ENCODE measurements around the gene WFDC10A.
"Not testable (repeated sequence)": the region's sequence is repeated elsewhere in the genome, so short reads cannot be mapped to it uniquely, and the experiment has no call there.

WFDC10A gene

DNA sequence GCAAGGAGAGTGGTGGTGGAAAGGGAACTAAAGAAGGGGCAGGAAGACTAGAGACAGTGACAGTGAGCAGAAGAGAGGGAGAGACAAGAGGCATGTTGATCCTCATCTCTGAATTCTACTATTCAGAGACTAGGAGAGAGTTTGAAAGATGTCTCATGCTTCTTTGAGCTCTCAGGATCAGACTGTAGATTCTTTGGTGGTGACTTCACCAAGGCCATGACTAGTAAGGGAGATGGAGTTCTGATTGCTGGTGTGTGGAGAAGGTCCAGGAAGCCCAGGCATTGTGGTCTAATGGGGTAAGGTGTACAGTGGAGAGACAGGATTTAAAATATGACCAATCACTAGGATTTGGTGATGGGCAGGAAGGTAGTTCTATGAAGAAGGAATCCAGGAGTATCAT, 832 bp downstream of the WFDC10A start:
- no peak for ATAC-seq
- Mint-ChIP-seq H3K9me3 (peaks cover 1% of the 10 kb centered on the region), H3K4me1 (peaks cover 4% of the 10 kb centered on the region), H3K4me3 (no peak overlapping the region), H3K27ac (no peak overlapping the region), H3K36me3 (no peaks in the 10 kb centered on the region), H3K27me3 (peaks cover 38% of the 10 kb centered on the region)

DNA sequence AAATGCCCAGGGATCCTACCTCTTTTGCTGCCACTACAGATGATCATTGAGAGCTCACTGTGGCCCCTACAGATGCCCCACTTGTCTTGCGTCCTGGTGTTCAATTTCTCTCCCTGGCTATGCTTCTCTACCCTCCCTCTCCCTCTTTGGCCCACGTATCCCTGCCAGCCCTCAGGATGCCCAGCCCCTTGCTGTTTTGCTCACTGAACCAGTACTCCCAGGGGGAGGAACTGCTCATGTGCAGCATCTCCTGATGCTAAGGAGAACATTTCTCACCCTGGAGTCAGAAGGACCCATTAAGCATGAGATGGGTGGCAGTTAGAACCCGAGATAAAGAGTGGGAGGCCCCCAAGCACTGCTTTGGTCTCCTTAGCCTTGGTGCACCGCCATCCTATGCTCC, 1.6 kb downstream of the WFDC10A start, which contains the start of gene WFDC9:
Gene WFDC9 (minus strand): TSS at position 101 of the 400 bp plus-strand sequence. CDS start 21,103 bp downstream, outside the sequence.
- H3K36me3 Mint-ChIP-seq = no peaks in the 10 kb centered on the region
- no peak within 1 kb of the TSS for H3K27ac Mint-ChIP-seq
- H3K4me1 Mint-ChIP-seq = peaks cover 4% of the 10 kb centered on the region
- H3K27me3 Mint-ChIP-seq = peaks cover 38% of the 10 kb centered on the region
- no peak within 1 kb of the TSS for H3K4me3 Mint-ChIP-seq
- no peaks in the 10 kb centered on the region for H3K9me3 Mint-ChIP-seq
- ATAC-seq = no peak

DNA sequence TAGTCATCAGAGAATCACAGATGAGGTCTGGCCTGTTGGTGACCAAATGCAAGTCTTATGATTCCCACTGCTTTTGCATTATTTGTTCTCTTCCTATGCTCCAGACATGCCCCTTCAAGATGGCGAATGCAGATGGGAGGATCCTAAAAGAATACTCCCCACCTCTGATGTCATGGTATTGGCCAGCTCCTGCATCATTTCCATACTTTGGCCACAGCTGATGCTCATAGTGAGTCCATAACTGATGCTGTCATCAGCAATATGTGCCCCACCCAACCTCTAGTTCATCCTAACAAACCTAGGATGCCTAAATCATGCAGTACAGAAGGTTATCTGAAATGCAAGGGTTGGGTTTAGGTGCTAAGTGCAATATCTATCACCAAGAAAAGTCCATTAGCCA, 7.0 kb downstream of the WFDC10A start:
- H3K27me3 Mint-ChIP-seq = peaks cover 15% of the 10 kb centered on the region
- no peaks in the 10 kb centered on the region for H3K4me1 Mint-ChIP-seq
- H3K4me3 Mint-ChIP-seq = no peak overlapping the region
- no peak for ATAC-seq
- no peak overlapping the region for H3K27ac Mint-ChIP-seq
- H3K9me3 Mint-ChIP-seq = no peaks in the 10 kb centered on the region
- H3K36me3 Mint-ChIP-seq = no peaks in the 10 kb centered on the region

DNA sequence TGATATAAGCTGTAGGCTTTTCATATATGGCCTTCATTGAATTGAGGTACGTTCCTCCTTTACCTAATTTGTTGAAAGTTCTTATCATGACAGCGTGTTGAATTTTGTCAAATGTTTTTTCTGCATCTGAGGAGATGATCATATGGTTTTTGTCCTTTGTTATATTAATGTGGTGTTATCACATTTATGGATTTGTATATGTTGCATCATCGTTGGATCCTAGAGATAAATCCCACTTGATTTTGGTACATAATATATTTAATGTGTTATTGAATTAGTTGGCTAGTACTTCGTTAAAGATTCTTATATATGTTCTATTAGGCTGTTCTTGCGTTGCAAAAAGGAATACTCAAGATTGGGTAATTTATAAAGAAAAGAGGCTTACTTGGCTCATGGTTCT, 10.1 kb downstream of the WFDC10A start:
- no peak overlapping the region for H3K4me3 Mint-ChIP-seq

DNA sequence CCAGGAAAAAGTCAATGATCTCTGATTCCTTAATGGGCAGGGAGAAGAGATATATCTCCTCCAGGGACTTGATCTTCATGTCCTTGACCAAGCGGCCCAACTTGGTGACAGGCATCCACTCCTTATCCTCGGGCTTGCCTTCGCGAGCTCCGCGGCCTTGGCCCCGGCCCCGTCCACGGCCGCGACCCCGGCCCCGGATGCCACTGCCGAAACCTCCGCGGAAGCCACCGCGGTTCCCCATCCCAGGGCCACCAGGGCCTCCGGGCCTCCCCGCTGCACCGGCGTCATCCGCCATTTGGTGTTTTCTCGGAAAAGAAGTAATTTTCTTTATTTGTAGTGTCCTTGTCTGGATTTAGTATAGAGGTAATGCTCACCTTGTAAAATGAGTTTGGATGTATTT, 11.5 kb downstream of the WFDC10A start:
- not testable (repeated sequence) for H3K27ac Mint-ChIP-seq

More for the DNA sequence above, 10.1 kb downstream of the WFDC10A start:
- Mint-ChIP-seq H3K4me1 (no peaks in the 10 kb centered on the region), H3K27me3 (peaks cover 26% of the 10 kb centered on the region), H3K9me3 (no peaks in the 10 kb centered on the region), H3K27ac (no peak overlapping the region), H3K36me3 (no peaks in the 10 kb centered on the region)
- ATAC-seq = no peak

DNA sequence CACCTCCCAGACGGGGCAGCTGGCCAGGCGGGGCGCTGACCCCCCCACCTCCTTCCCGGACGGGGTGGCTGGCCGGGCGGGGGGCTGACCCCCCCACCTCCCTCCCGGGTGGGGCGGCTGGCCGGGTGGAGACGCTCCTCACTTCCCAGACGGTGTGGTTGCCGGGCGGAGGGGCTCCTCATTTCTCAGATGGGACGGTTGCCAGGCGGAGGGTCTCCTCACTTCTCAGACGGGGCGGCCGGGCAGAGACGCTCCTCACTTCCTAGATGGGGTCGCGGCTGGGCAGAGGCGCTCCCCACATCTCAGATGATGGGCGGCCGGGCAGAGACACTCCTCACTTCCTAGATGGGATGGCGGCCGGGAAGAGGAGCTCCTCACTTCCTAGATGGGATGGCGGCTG, 16.3 kb downstream of the WFDC10A start:
- not testable (repeated sequence) for H3K36me3 Mint-ChIP-seq, ATAC-seq, H3K9me3 Mint-ChIP-seq, H3K4me3 Mint-ChIP-seq, H3K4me1 Mint-ChIP-seq, H3K27ac Mint-ChIP-seq
- H3K27me3 Mint-ChIP-seq = peaks cover 20% of the 10 kb centered on the region

More for the DNA sequence above, 11.5 kb downstream of the WFDC10A start:
- H3K27me3 Mint-ChIP-seq = peaks cover 29% of the 10 kb centered on the region
- not testable (repeated sequence) for H3K36me3 Mint-ChIP-seq, H3K9me3 Mint-ChIP-seq, H3K4me3 Mint-ChIP-seq, ATAC-seq, H3K4me1 Mint-ChIP-seq

DNA sequence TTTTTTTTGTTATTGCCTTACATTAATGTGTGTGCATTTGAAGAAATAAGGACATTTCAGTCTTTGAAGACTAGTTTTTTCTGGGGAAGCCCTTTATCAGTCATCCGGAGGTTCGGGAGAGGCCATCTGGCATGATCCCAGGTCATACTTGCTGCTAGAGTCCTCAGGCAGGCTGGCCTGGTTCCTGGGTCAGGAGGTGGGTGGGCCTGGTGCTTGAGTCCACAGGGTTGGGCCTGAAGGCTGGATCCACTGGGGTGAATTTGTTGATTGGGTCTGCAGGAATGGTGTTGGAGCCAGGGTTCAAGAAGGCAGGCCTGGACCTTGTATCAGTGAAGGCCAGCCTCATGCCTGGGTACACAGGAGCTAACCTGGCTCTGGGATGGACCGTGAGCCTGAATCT, 17.3 kb downstream of the WFDC10A start:
- Mint-ChIP-seq H3K27ac (no peak overlapping the region), H3K4me1 (no peaks in the 10 kb centered on the region), H3K27me3 (peaks cover 16% of the 10 kb centered on the region), H3K4me3 (no peak overlapping the region), H3K9me3 (no peaks in the 10 kb centered on the region), H3K36me3 (no peaks in the 10 kb centered on the region)
- ATAC-seq = no peak

DNA sequence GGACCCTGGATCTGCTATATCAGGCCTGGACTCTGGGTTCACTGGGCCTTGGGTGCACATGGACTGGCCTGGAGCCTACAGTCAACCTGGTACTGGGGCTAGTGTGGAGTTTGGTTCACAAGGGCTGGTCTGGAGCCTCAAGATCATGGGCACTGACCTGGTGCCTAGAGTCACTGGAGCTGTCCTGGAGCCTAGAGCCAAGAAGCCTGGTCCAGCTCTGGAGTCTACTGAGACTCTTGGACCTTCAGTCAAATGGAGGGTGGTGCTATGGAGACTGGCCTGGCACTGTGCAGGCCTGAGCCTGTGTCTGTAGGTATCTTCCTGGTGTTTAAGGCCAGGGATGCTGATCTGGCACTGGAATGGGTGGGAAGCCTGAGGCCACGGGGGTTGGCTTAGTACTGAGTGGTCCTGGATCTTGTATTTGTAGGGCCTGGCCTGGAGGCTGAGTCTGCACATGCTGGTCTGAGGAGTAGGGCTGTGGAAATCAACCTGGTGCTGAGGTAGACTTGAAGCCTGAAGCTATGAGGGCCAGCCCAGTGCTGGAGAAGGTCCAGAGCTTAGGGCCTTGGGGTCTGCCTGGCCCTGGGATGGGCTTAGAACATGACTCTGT, 18.0 kb downstream of the WFDC10A start:
- peaks cover 13% of the 10 kb centered on the region for H3K27me3 Mint-ChIP-seq
- peak; percentile 34 for ATAC-seq
- no peaks in the 10 kb centered on the region for H3K9me3 Mint-ChIP-seq
- no peaks in the 10 kb centered on the region for H3K4me1 Mint-ChIP-seq
- no peaks in the 10 kb centered on the region for H3K36me3 Mint-ChIP-seq
- H3K27ac Mint-ChIP-seq = no peak overlapping the region
- H3K4me3 Mint-ChIP-seq = no peak overlapping the region

DNA sequence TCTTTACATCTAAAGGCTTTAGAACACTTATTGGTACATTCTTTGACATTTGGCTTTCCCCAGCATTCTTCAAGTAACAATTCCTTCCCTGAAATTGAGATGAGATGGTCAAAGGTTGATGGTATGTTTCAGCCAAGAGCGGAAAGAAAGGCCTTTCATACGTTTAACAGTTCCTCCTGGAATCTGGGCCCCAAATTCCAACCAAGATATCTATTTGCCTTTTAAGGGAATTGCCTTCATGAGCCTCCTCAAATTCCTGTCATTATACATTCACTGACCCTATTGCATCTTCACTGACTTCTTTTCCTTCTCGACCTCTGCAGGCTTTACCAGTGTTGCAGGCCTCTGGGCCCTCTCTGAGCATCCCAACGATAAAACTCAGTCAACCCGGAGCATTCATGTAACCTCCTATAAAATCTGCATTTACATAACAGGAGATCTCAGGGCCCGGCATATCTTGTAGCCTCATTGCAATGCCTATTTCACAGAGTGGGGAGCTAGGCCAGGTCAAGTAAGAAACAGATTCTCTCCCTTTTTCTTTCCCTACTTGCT, 19.8 kb downstream of the WFDC10A start:
- ATAC-seq = no peak
- H3K9me3 Mint-ChIP-seq = no peaks in the 10 kb centered on the region
- no peaks in the 10 kb centered on the region for H3K4me1 Mint-ChIP-seq

DNA sequence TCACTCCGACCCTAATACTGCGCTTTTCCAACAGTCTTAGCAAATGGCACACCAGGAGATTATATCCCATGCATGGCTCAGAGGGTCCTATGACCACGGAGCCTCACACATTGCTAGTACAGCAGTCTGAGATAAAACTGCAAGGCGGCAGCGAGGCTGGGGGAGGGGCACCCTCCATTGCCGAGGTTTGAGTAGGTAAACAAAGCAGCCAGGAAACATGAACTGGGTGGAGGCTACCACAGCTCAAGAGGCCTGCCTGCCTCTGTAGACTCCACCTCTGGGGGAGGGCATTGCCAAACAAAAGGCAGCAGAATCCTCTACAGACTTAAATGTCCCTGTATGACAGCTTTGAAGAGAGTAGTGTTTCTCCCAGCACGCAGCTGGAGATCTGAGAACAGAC, 22.2 kb downstream of the WFDC10A start:
- not testable (repeated sequence) for H3K9me3 Mint-ChIP-seq, ATAC-seq, H3K27me3 Mint-ChIP-seq, H3K4me3 Mint-ChIP-seq, H3K4me1 Mint-ChIP-seq, H3K27ac Mint-ChIP-seq, H3K36me3 Mint-ChIP-seq

More for the DNA sequence above, 19.8 kb downstream of the WFDC10A start:
- H3K36me3 Mint-ChIP-seq = no peaks in the 10 kb centered on the region
- H3K27ac Mint-ChIP-seq = no peak overlapping the region
- H3K4me3 Mint-ChIP-seq = no peak overlapping the region
- H3K27me3 Mint-ChIP-seq = peaks cover 14% of the 10 kb centered on the region

DNA sequence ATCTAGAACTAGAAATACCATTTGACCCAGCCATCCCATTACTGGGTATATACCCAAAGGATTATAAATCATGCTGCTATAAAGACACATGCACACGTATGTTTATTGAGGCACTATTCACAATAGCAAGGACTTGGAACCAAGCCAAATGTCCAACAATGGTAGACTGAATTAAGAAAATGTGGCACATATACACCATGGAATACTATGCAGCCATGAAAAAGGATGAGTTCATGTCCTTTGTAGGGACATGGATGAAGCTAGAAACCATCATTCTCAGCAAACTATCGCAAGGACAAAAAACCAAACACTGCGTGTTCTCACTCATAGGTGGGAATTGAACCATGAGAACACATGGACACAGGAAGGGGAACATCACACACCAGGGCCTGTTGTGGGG, 27.5 kb downstream of the WFDC10A start:
- not testable (repeated sequence) for H3K27me3 Mint-ChIP-seq, H3K4me1 Mint-ChIP-seq, ATAC-seq, H3K36me3 Mint-ChIP-seq, H3K27ac Mint-ChIP-seq, H3K4me3 Mint-ChIP-seq, H3K9me3 Mint-ChIP-seq

DNA sequence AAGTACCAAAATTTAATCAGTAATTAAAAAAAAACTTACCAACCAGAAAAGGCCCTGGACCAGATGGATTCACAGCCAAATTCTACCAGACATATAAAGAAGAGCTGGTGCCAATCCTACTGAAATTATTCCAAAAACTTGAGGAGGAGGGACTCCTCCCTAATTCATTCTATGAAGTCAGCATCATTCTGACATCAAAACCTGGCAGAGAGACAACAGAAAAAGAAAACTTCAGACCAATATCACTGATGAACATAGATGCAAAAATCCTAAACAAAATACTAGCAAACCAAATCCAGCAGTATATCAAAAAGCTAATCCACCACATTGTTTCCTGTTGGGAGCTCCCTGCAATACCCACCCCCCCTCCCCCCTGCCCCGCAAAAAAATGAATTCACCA, 40.6 kb downstream of the WFDC10A start, which contains the start of gene WFDC11:
Gene WFDC11 (minus strand): TSS at position 101 of the 400 bp plus-strand sequence. CDS start 19,639 bp downstream, outside the sequence.
- ATAC-seq = no peak
- Mint-ChIP-seq H3K4me3 (no peak within 1 kb of the TSS), H3K27ac (no peak within 1 kb of the TSS), H3K27me3 (peaks cover 35% of the 10 kb centered on the region), H3K36me3 (no peaks in the 10 kb centered on the region), H3K9me3 (peaks cover 3% of the 10 kb centered on the region), H3K4me1 (no peaks in the 10 kb centered on the region)

DNA sequence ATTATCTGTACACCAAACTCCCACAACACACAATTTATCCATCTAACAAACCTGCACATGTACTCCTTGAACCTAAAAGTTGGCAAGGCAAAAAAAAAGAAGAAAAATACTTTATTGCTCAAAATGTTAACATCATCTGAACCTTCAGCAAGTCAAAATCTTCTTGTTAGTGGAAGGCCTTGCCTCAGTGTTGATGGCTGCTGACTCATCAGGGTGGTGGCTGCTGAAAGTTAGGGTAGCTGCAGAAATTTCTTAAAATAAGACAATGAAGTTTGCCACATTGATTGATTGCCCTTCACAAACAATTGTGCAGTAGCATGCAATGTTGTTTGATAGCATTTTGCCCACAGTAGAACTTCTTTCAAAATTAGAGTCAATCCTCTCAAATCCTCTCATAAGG, 43.2 kb downstream of the WFDC10A start:
- Mint-ChIP-seq H3K9me3 (peaks cover 14% of the 10 kb centered on the region), H3K27me3 (peaks cover 23% of the 10 kb centered on the region), H3K27ac (no peak overlapping the region), H3K4me1 (no peaks in the 10 kb centered on the region), H3K4me3 (no peak overlapping the region), H3K36me3 (peaks cover 2% of the 10 kb centered on the region)
- ATAC-seq = no peak

DNA sequence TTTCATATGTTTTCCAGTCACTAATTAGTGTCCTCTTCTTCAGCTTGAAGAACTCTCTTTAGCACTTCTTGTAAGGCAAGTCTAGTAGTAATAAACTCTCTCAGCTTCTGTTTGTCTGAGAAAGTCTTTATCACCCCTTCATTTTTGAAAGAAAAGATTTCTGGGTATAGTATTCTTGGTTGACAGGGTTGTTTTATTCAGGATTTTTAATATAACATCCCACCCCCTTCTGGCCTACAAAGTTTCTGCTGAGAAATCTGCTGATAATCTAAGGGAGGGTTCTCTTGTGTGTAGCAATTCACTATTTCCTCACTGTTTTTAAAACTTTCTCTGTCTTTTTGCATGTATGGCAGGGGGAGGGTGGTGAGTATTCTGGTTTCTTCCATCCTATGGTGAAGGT, 50.1 kb downstream of the WFDC10A start:
- no peaks in the 10 kb centered on the region for H3K4me1 Mint-ChIP-seq
- H3K36me3 Mint-ChIP-seq = peaks cover 5% of the 10 kb centered on the region
- H3K4me3 Mint-ChIP-seq = no peak overlapping the region
- no peak for ATAC-seq
- peaks cover 26% of the 10 kb centered on the region for H3K9me3 Mint-ChIP-seq
- peaks cover 20% of the 10 kb centered on the region for H3K27me3 Mint-ChIP-seq
- H3K27ac Mint-ChIP-seq = no peak overlapping the region

Data from stimulated activated memory B cell treated with anti-CD40 and anti-IgM and Interleukin-4, amounts not matched to agents 10 μg/mL and 1 μg/mL and 100 μg/mL, for 72 hours (primary cell).